DMS 273 (cell line): ENCODE data around the gene SDC4.

ENCODE experiments used
- DNase-seq: peaks from one replicate; lab custom pipeline; 2025; ENCODE audit not compliant: unreplicated experiment; lab: John Stamatoyannopoulos, UW

The SDC4 gene

GRCh38 chr20:45347936-45348778 is at the start of gene SDC4:
Gene SDC4, minus strand, starts transcription at chr20:45348424. Its CDS starts 40 bp downstream, at chr20:45348384.
- peak; percentile 74 for DNase-seq

GRCh38 chr20:45395114-45395415 is 46.8 kb upstream of the SDC4 start:
- DNase-seq: no peak

GRCh38 chr20:45394221-45395113 is 46.2 kb upstream of the SDC4 start:
- DNase-seq: no peak

- peak; percentile 9 for DNase-seq
These were observed 44.5 kb upstream of the SDC4 start for GRCh38 chr20:45392733-45393132.

GRCh38 chr20:45391559-45391958 is 43.3 kb upstream of the SDC4 start:
- DNase-seq: no peak

- no peak for DNase-seq
These were observed 42.7 kb upstream of the SDC4 start for GRCh38 chr20:45390931-45391330.

GRCh38 chr20:45387274-45387673 is 39.0 kb upstream of the SDC4 start:
- DNase-seq: no peak

- no peak for DNase-seq
These were observed 30.0 kb upstream of the SDC4 start, which contains the start of gene TP53TG5 for GRCh38 chr20:45378191-45378590. Gene TP53TG5, minus strand, starts transcription at chr20:45378325. Its CDS starts 89 bp downstream, at chr20:45378236.

- no peak for DNase-seq
These were observed 29.0 kb upstream of the SDC4 start for GRCh38 chr20:45377269-45377668.

GRCh38 chr20:45374966-45375365 is 26.7 kb upstream of the SDC4 start:
- no peak for DNase-seq

- no peak for DNase-seq
These were observed 25.9 kb upstream of the SDC4 start for GRCh38 chr20:45374101-45374467.

- peak; percentile 89 for DNase-seq
These were observed 25.3 kb upstream of the SDC4 start for GRCh38 chr20:45373353-45374100.

GRCh38 chr20:45372646-45373352 is 24.6 kb upstream of the SDC4 start:
- no peak for DNase-seq

- DNase-seq: no peak
These were observed 24.0 kb upstream of the SDC4 start for GRCh38 chr20:45372241-45372640.

GRCh38 chr20:45370571-45371160 is 22.4 kb upstream of the SDC4 start:
- no peak for DNase-seq

GRCh38 chr20:45368221-45368980 is 20.2 kb upstream of the SDC4 start:
- DNase-seq: no peak

GRCh38 chr20:45367126-45367525 is 18.9 kb upstream of the SDC4 start:
- DNase-seq: no peak

GRCh38 chr20:45366631-45367030 is 18.4 kb upstream of the SDC4 start:
- no peak for DNase-seq

GRCh38 chr20:45366192-45366591 is 18.0 kb upstream of the SDC4 start:
- no peak for DNase-seq
